ENCODE measurements around the gene RCOR1. TPM values are rescaled to one million over a fixed set of nuclear protein-coding genes. Genes with fewer than 3 reads are reported as not detected.
"Not testable (repeated sequence)": the region's sequence is repeated elsewhere in the genome, so short reads cannot be mapped to it uniquely, and the experiment has no call there.

RCOR1 gene
- total and polyA plus RNA-seq, 8 donors: 33.2 to 80.3 (median 63.6) TPM

GRCh38 chr14:102630881-102631280, 38.4 kb downstream of the RCOR1 start:
- intact Hi-C loops (cut with DNase I): no loop called here
- Histone ChIP-seq H3K4me1 (peaks cover 11 to 53% of the 10 kb centered on the region in 2 donors), H3K27me3 (no peaks in the 10 kb centered on the region), H3K36me3 (peaks cover 0 to 6% of the 10 kb centered on the region in 2 donors), H3K27ac (peak overlapping the region in 1 of 2 donors; percentile 58), H3K4me3 (no peak overlapping the region), H3K9me3 (no peaks in the 10 kb centered on the region)
- TF ChIP-seq CTCF (IDR thresholded peaks at IDR 0.05): no peak
- no peak for DNase-seq
- ATAC-seq: no peak

GRCh38 chr14:102633906-102634595, 41.6 kb downstream of the RCOR1 start:
- TF ChIP-seq CTCF (IDR thresholded peaks at IDR 0.05): no peak
- Histone ChIP-seq H3K36me3 (peaks cover 0 to 6% of the 10 kb centered on the region in 2 donors), H3K27me3 (no peaks in the 10 kb centered on the region), H3K4me3 (no peak overlapping the region), H3K27ac (no peak overlapping the region), H3K9me3 (no peaks in the 10 kb centered on the region), H3K4me1 (peaks cover 8 to 34% of the 10 kb centered on the region in 2 donors)
- intact Hi-C loops (cut with DNase I): no loop called here
- ATAC-seq: no peak
- no peak for DNase-seq

- H3K27me3 ChIP-seq; H3K9me3 ChIP-seq; H3K27ac ChIP-seq; H3K36me3 ChIP-seq; ATAC-seq; H3K4me3 ChIP-seq; intact Hi-C loops (cut with DNase I); DNase-seq: not testable (repeated sequence)
- peaks cover 0 to 49% of the 10 kb centered on the region in 2 donors for H3K4me1 ChIP-seq
Measured at GRCh38 chr14:102639611-102640010, 47.2 kb downstream of the RCOR1 start.

DNA sequence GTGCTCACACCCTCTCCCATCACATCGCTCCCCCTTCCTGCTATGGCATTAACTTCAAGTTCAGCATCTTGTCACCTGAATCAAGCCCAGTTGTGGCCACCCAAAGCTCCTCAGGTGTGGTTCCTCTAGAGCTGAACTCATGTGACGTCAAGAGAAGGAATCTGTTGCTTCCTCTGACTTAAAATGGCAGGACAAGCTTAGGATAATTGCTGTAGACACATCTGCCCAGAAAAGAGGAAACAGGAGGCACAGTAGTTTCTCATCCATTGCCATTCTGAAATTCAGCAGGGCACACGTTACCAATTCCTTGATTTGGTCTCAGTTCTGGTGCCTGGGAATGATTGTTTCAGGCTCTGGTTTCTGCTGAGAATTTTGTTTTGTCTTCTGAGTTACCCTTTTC, 52.1 kb downstream of the RCOR1 start:
- no peak overlapping the region for H3K4me3 ChIP-seq
- H3K27ac ChIP-seq: peak overlapping the region in 1 of 2 donors; percentile 77
- no peaks in the 10 kb centered on the region for H3K36me3 ChIP-seq
- peaks cover 0 to 60% of the 10 kb centered on the region in 2 donors for H3K4me1 ChIP-seq
- no peak for DNase-seq
- no peak for TF ChIP-seq CTCF (IDR thresholded peaks at IDR 0.05)
- no peaks in the 10 kb centered on the region for H3K27me3 ChIP-seq
- ATAC-seq: no peak
- intact Hi-C loops (cut with DNase I): no loop called here
- no peaks in the 10 kb centered on the region for H3K9me3 ChIP-seq

DNA sequence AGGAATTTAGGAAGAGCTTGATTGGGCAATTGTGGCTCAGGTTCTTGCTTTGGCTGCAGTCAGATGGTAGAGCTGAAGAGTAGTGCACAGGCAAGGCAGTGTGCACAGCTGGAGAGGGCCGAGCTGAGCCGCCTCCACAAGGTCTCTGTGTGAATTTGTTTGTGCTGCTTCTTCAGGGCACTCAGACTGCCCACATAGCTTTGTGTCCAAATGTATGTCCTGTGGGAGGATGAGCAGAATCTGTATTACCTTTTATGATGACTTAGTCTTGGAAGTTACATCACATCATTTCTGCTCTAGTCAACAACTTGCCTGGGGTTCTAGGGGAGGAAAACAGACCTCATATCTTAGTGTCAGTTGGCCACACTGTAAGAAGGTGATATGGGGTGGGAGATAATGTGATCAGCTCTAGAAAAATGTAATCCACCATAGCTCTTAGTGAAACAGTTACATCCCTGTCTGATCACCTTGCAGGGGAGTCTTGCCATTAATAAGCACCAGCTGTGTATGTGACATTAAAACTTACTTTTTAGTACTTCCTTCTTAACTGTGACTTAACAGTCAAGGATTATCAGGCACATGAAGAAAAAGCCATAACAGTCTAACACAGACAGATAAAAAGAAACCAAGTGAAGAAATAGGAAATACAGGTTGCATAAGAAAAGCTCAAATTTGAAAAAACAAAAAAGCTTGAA, 53.4 kb downstream of the RCOR1 start:
- Histone ChIP-seq H3K36me3 (no peaks in the 10 kb centered on the region), H3K9me3 (no peaks in the 10 kb centered on the region), H3K27me3 (no peaks in the 10 kb centered on the region), H3K4me1 (peaks cover 0 to 51% of the 10 kb centered on the region in 2 donors), H3K4me3 (no peak overlapping the region), H3K27ac (peak overlapping the region in 1 of 2 donors; percentile 77)
- peak; percentile 65 for ATAC-seq
- TF ChIP-seq CTCF (IDR thresholded peaks at IDR 0.05): no peak
- intact Hi-C loops (cut with DNase I): no loop called here
- DNase-seq: no peak

Measured in left lung (tissue), 10 donors.